AG20443 (cell line): ENCODE measurements around the gene SAE1.

ENCODE experiments used
- DNase-seq: peaks from one replicate; pipeline ENCODE4 v3.0.0; 2012; ENCODE audit warnings: low spot score, mixed read lengths

Gene SAE1

GRCh38 chr19:47130120-47130588 lies 481 bp upstream of the SAE1 start:
- no peak for DNase-seq

GRCh38 chr19:47132194-47132852 lies 1.7 kb downstream of the SAE1 start:
- DNase-seq, result no peak

- DNase-seq, result no peak
Observed at GRCh38 chr19:47133021-47133471, 2.4 kb downstream of the SAE1 start.

GRCh38 chr19:47134545-47134944 lies 3.9 kb downstream of the SAE1 start:
- DNase-seq, result no peak

- no peak for DNase-seq
Observed at GRCh38 chr19:47135156-47135555, 4.5 kb downstream of the SAE1 start.

- peak; percentile 48 for DNase-seq
Observed at GRCh38 chr19:47141252-47141651, 10.6 kb downstream of the SAE1 start.

GRCh38 chr19:47141695-47142094 lies 11.1 kb downstream of the SAE1 start:
- no peak for DNase-seq

- DNase-seq, result no peak
Observed at GRCh38 chr19:47142779-47143178, 12.1 kb downstream of the SAE1 start.

GRCh38 chr19:47143322-47144073 lies 12.9 kb downstream of the SAE1 start:
- no peak for DNase-seq

GRCh38 chr19:47144630-47145029 lies 14.0 kb downstream of the SAE1 start:
- no peak for DNase-seq

GRCh38 chr19:47145639-47146486 lies 15.2 kb downstream of the SAE1 start:
- DNase-seq, result no peak

- DNase-seq, result no peak
Observed at GRCh38 chr19:47146920-47147319, 16.3 kb downstream of the SAE1 start.

- DNase-seq, result no peak
Observed at GRCh38 chr19:47151627-47152026, 21.0 kb downstream of the SAE1 start.

GRCh38 chr19:47152205-47152604 lies 21.6 kb downstream of the SAE1 start:
- DNase-seq, result no peak

GRCh38 chr19:47152632-47153031 lies 22.0 kb downstream of the SAE1 start:
- no peak for DNase-seq

GRCh38 chr19:47153266-47153665 lies 22.6 kb downstream of the SAE1 start:
- no peak for DNase-seq

GRCh38 chr19:47155148-47155547 lies 24.5 kb downstream of the SAE1 start:
- peak; percentile 51 for DNase-seq

GRCh38 chr19:47156861-47157430 lies 26.3 kb downstream of the SAE1 start:
- no peak for DNase-seq

- peak; percentile 47 for DNase-seq
Observed at GRCh38 chr19:47157431-47158321, 27.0 kb downstream of the SAE1 start.

- DNase-seq, result no peak
Observed at GRCh38 chr19:47158367-47158791, 27.7 kb downstream of the SAE1 start.

GRCh38 chr19:47158879-47159503 lies 28.4 kb downstream of the SAE1 start:
- DNase-seq, result peak; percentile 37
